ENCODE measurements around the gene ERBB4. TPM values are rescaled to one million over a fixed set of nuclear protein-coding genes. Genes with fewer than 3 reads are reported as not detected.

Gene ERBB4
- total and polyA plus RNA-seq, 7 donors = 0.07 to 7.5 (median 2.0) TPM

DNA sequence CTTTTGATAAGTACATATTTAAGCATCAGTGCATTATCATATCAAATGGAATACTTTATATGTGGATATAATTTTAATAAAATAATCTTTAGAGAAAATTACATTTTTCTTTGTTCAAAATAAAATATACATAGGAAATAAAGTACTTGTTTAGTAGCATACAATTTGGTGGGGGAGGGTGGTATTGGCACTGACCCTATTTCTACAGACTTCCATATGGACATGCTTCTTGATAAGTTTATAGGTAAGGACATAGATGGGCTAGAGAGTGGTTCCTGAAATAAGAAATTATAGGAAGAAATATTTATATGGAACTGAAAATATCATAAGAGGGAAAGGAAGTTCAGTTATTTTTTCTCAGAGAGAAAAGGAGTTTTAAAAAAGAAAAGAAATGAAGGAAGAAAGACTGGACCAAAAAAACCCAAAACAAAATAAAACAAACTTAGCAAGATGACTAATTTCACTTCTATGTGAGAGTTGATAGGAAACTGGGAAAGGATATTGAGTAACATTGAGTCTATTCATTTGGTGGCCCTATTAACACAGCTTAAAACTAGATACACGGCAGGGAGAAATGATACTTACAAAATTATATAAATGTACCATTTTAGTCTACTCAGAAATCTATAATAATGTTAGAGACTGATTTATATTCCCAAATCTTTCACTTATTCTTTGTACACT, 505.9 kb downstream of the ERBB4 start:
- intact Hi-C loops (cut with DNase I) = no loop called here
- Histone ChIP-seq H3K36me3 (ENCODE audit: insufficient read depth in 1 of 2, low read depth in 1 of 2) (no peaks in the 10 kb centered on the region), H3K27me3 (ENCODE audit: insufficient read depth in 3 of 3, low read length in 2 of 3) (no peaks in the 10 kb centered on the region), H3K4me3 (no peak overlapping the region), H3K4me1 (peaks cover 9% of the 10 kb centered on the region), H3K9me3 (no peaks in the 10 kb centered on the region), H3K27ac (no peak overlapping the region)
- 85 to 91% (median 87%) methylated on average over 1 of the region's 1 CpG for WGBS, 3 donors
- TF ChIP-seq, protein P1, sequence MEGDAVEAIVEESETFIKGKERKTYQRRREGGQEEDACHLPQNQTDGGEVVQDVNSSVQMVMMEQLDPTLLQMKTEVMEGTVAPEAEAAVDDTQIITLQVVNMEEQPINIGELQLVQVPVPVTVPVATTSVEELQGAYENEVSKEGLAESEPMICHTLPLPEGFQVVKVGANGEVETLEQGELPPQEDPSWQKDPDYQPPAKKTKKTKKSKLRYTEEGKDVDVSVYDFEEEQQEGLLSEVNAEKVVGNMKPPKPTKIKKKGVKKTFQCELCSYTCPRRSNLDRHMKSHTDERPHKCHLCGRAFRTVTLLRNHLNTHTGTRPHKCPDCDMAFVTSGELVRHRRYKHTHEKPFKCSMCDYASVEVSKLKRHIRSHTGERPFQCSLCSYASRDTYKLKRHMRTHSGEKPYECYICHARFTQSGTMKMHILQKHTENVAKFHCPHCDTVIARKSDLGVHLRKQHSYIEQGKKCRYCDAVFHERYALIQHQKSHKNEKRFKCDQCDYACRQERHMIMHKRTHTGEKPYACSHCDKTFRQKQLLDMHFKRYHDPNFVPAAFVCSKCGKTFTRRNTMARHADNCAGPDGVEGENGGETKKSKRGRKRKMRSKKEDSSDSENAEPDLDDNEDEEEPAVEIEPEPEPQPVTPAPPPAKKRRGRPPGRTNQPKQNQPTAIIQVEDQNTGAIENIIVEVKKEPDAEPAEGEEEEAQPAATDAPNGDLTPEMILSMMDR (IDR thresholded peaks at IDR 0.05) = no peak
- ATAC-seq (no peak), DNase-seq (no peak)

DNA sequence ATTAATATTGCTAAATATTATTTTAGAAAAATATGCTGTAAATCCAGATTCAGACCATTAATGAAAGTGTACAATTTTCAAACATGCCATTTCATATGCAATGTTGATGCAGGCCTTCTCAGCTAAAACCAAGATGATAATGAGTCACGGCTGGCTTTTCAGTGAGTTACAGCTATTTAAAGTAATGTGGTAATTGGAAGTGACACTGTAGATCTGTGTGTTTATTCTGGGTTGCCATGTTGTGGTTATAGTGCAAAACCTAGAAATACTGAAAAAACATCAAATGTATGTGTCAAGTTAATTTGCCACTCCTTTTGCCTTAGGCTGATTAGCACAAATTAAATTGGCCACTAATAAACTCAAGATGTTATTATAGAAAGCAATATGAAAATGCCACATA, 506.6 kb downstream of the ERBB4 start:
- peaks cover 9% of the 10 kb centered on the region for H3K4me1 ChIP-seq
- intact Hi-C loops (cut with DNase I) = no loop called here
- 43 to 80% (median 46%) methylated on average over 1 of the region's 1 CpG for WGBS, 3 donors
- H3K9me3 ChIP-seq = no peaks in the 10 kb centered on the region
- no peaks in the 10 kb centered on the region for H3K27me3 ChIP-seq (ENCODE audit: insufficient read depth in 3 of 3, low read length in 2 of 3)
- peak in 3 of 4 donors; percentile 57 to 84 (median 77) for ATAC-seq
- H3K4me3 ChIP-seq = no peak overlapping the region
- no peaks in the 10 kb centered on the region for H3K36me3 ChIP-seq (ENCODE audit: insufficient read depth in 1 of 2, low read depth in 1 of 2)
- TF ChIP-seq, protein P1 (IDR thresholded peaks at IDR 0.05) = no peak
- no peak overlapping the region for H3K27ac ChIP-seq
- DNase-seq = no peak

- ATAC-seq (no peak), DNase-seq (no peak)
- Histone ChIP-seq H3K27ac (no peak overlapping the region), H3K36me3 (ENCODE audit: insufficient read depth in 1 of 2, low read depth in 1 of 2) (no peaks in the 10 kb centered on the region), H3K9me3 (no peaks in the 10 kb centered on the region), H3K27me3 (ENCODE audit: insufficient read depth in 3 of 3, low read length in 2 of 3) (no peaks in the 10 kb centered on the region), H3K4me3 (no peak overlapping the region), H3K4me1 (peaks cover 9% of the 10 kb centered on the region)
- 23 to 33% (median 33%) methylated on average over 4 of the region's 4 CpGs for WGBS, 3 donors
- TF ChIP-seq, protein P1 (IDR thresholded peaks at IDR 0.05) = no peak
- intact Hi-C loops (cut with DNase I) = no loop called here
Observed at GRCh38 chr2:212030709-212031108, 507.9 kb downstream of the ERBB4 start.

- H3K9me3 ChIP-seq = no peaks in the 10 kb centered on the region
- H3K27ac ChIP-seq = no peak overlapping the region
- H3K4me3 ChIP-seq = no peak overlapping the region
- TF ChIP-seq, protein P1 (IDR thresholded peaks at IDR 0.05) = no peak
- no peaks in the 10 kb centered on the region for H3K36me3 ChIP-seq (ENCODE audit: insufficient read depth in 1 of 2, low read depth in 1 of 2)
- intact Hi-C loops (cut with DNase I) = no loop called here
- H3K4me1 ChIP-seq = peaks cover 9% of the 10 kb centered on the region
- no peaks in the 10 kb centered on the region for H3K27me3 ChIP-seq (ENCODE audit: insufficient read depth in 3 of 3, low read length in 2 of 3)
- ATAC-seq (no peak), DNase-seq (no peak)
- WGBS, 3 donors = 54 to 56% (median 56%) methylated on average over 5 of the region's 5 CpGs
Observed at GRCh38 chr2:212028798-212029394, 509.7 kb downstream of the ERBB4 start.
